PC-9 (cell line): Measurements from ENCODE around the gene SLC25A53. TPM values are rescaled to one million over a fixed set of nuclear protein-coding genes. Genes with fewer than 3 reads are reported as not detected.

Experiments
- BruUV-seq: library from RNA; stranded (reverse); fragments of 400-500 nt; replicated peaks from 2 replicates; lab custom pipeline; 2021; lab: Mats Ljungman, UMichigan
- CTCF ChIA-PET: fragments of 300-600 bp; sonication (Branson Sonifier 250); formaldehyde crosslinking; loops from one replicate; lab custom pipeline; 2022; ENCODE audit warnings: antibody characterized with exemption; lab: Charles Lee
- POLR2A ChIA-PET: fragments of 300-600 bp; sonication (Branson Sonifier 250); formaldehyde crosslinking; loops from one replicate; lab custom pipeline; 2022; ENCODE audit warnings: antibody characterized with exemption; ENCODE audit not compliant: unreplicated experiment; lab: Charles Lee
- DNase-seq, 2 experiments: peaks; one replicate each; pipeline versions ENCODE4 v3.0.0 to v3.0.0-alpha.2; 2015 to 2022; ENCODE audit warnings: mixed read lengths in 1 of 2
- H2AFZ ChIP-seq: fragments of 200-600 bp; sonication (generic); 2 replicates; pipeline ENCODE4 v1.8.1; 2017; ENCODE audit warnings: antibody characterized with exemption
- H3F3A ChIP-seq: fragments of 200-600 bp; sonication (generic); 2 replicates; pipeline ENCODE4 v1.8.1; 2017; ENCODE audit warnings: antibody characterized with exemption, mild to moderate bottlenecking, low read depth; ENCODE audit not compliant: insufficient read depth
- H3K27ac ChIP-seq: fragments of 200-600 bp; sonication (generic); 2 replicates; pipeline ENCODE4 v1.6.1; 2016; ENCODE audit warnings: mixed run types
- H3K27me3 ChIP-seq: fragments of 200-600 bp; sonication (generic); 2 replicates; pipeline ENCODE4 v1.6.1; 2016; ENCODE audit warnings: low read depth, mixed run types; ENCODE audit not compliant: insufficient read depth
- H3K36me3 ChIP-seq: fragments of 200-600 bp; sonication (generic); 2 replicates; pipeline ENCODE4 v1.6.1; 2016; ENCODE audit warnings: low read depth, mixed run types
- H3K4me1 ChIP-seq: fragments of 200-600 bp; sonication (generic); replicated peaks from 2 replicates; pipeline ENCODE4 v1.6.1; 2016; ENCODE audit warnings: mixed run types; ENCODE audit not compliant: insufficient read depth
- H3K4me2 ChIP-seq: fragments of 200-600 bp; sonication (generic); 2 replicates; pipeline ENCODE4 v1.6.1; 2017; ENCODE audit warnings: mixed run types
- H3K4me3 ChIP-seq: fragments of 200-600 bp; sonication (generic); 2 replicates; pipeline ENCODE4 v1.6.1; 2016; ENCODE audit warnings: mixed run types
- H3K79me2 ChIP-seq: fragments of 200-600 bp; sonication (generic); 2 replicates; pipeline ENCODE4 v1.6.1; 2017; ENCODE audit warnings: low read depth, mixed run types
- H3K9me2 ChIP-seq: fragments of 200-600 bp; sonication (generic); 2 replicates; pipeline ENCODE4 v1.8.1; 2017; ENCODE audit warnings: mild to moderate bottlenecking; ENCODE audit not compliant: insufficient read depth
- H3K9me3 ChIP-seq: fragments of 200-600 bp; sonication (generic); 2 replicates; pipeline ENCODE4 v1.8.1; 2016; ENCODE audit warnings: low read depth; ENCODE audit not compliant: insufficient read depth
- H4K20me1 ChIP-seq: fragments of 200-600 bp; sonication (generic); 2 replicates; pipeline ENCODE4 v1.8.1; 2017; ENCODE audit not compliant: insufficient read depth
- EZH2 ChIP-seq: fragments of 200-600 bp; sonication (generic); IDR thresholded peaks from 2 replicates; pipeline ENCODE4 v1.8.0; 2017; ENCODE audit warnings: antibody characterized with exemption, low read depth
- intact Hi-C: fragments of 100-400 bp; cut with micrococcal nuclease; formaldehyde crosslinking; loops from one replicate; pipeline ENCODE4 v1.10.0; 2022; ENCODE audit not compliant: unreplicated experiment
- total RNA-seq: library from RNA; stranded (reverse); gene quantifications from 2 replicates; pipeline ENCODE4 v1.2.3, GENCODE V29; 2021
- TF ChIP-seq, protein P1 (sequence below): fragments of 200-600 bp; sonication (generic); conservative IDR thresholded peaks from 2 replicates; pipeline ENCODE4 v1.6.1; 2017; ENCODE audit warnings: mixed run types, antibody characterized with exemption, mild to moderate bottlenecking, moderate library complexity

SLC25A53 gene
- total RNA-seq, 1 experiment from 2014 or later = 6.4 TPM

DNA sequence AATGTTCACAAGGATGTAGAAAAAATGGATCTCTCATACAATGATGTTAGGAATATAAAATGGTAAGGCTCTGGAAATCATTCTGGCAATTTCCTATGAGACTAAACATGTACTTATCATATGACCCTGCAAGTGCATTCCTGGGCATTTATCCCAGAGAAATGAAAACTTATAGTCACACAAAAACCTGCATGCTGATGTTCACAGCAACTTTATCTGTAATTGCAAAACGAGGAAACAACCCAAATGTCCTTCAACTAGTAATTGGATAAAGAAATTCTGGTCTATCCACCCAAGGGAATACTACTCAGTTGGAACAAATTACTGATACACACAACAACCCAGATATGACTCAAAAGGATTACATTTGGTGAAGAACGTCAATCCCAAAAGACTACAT lies 30.0 kb downstream of the SLC25A53 start:
- POLR2A ChIA-PET = no interaction called here
- CTCF ChIA-PET = no interaction called here
- H2AFZ ChIP-seq = no peak overlapping the region
- no peak overlapping the region for H3K27ac ChIP-seq
- TF ChIP-seq EZH2 = no peak
- TF ChIP-seq, protein P1, sequence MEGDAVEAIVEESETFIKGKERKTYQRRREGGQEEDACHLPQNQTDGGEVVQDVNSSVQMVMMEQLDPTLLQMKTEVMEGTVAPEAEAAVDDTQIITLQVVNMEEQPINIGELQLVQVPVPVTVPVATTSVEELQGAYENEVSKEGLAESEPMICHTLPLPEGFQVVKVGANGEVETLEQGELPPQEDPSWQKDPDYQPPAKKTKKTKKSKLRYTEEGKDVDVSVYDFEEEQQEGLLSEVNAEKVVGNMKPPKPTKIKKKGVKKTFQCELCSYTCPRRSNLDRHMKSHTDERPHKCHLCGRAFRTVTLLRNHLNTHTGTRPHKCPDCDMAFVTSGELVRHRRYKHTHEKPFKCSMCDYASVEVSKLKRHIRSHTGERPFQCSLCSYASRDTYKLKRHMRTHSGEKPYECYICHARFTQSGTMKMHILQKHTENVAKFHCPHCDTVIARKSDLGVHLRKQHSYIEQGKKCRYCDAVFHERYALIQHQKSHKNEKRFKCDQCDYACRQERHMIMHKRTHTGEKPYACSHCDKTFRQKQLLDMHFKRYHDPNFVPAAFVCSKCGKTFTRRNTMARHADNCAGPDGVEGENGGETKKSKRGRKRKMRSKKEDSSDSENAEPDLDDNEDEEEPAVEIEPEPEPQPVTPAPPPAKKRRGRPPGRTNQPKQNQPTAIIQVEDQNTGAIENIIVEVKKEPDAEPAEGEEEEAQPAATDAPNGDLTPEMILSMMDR = no peak
- no peaks in the 10 kb centered on the region for H3K36me3 ChIP-seq
- H3K79me2 ChIP-seq = no peaks in the 10 kb centered on the region
- DNase-seq = no peak
- no peaks in the 10 kb centered on the region for H3K27me3 ChIP-seq
- H4K20me1 ChIP-seq = no peaks in the 10 kb centered on the region
- H3K4me2 ChIP-seq = no peak overlapping the region
- H3K4me3 ChIP-seq = no peak overlapping the region
- no peaks in the 10 kb centered on the region for H3K9me3 ChIP-seq
- H3K4me1 ChIP-seq = no peaks in the 10 kb centered on the region
- H3F3A ChIP-seq = no peaks in the 10 kb centered on the region
- intact Hi-C loops = no loop called here
- BruUV-seq = no TSS peak
- H3K9me2 ChIP-seq = no peaks in the 10 kb centered on the region

DNA sequence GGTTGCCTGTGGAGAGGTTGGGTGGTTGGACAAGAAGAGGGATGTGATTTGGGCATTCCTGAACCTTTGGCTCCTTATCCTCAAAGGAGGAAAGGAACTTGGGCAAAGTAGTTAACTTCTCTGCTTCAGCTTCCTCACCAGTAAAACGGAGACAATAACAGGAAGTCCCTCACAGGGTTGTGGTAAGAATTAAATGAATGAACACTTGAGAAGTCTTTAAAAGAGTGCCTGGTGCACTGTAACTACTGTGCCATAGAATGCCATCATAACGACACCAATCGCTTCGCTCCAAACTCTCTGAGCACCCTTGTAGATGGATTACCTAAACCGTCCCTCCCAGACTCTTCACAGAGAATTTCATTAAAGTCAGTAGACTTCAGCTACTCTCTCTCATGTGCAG lies 34.0 kb downstream of the SLC25A53 start:
- Histone ChIP-seq H3K4me2 (no peak overlapping the region), H4K20me1 (no peaks in the 10 kb centered on the region), H3F3A (no peaks in the 10 kb centered on the region), H3K27me3 (no peaks in the 10 kb centered on the region), H3K4me1 (no peaks in the 10 kb centered on the region), H3K27ac (no peak overlapping the region), H2AFZ (no peak overlapping the region), H3K36me3 (no peaks in the 10 kb centered on the region), H3K4me3 (no peak overlapping the region), H3K79me2 (no peaks in the 10 kb centered on the region), H3K9me3 (no peaks in the 10 kb centered on the region), H3K9me2 (no peaks in the 10 kb centered on the region)
- DNase-seq = no peak
- TF ChIP-seq EZH2 = no peak
- TF ChIP-seq, protein P1 = no peak
- no TSS peak for BruUV-seq
- intact Hi-C loops = no loop called here
- CTCF ChIA-PET = no interaction called here
- POLR2A ChIA-PET = interaction anchor here (0.8 kb wide), 1 partner anchor 34 kb away, joined by 17 read pairs; the partner anchor contains the start of gene SLC25A53

DNA sequence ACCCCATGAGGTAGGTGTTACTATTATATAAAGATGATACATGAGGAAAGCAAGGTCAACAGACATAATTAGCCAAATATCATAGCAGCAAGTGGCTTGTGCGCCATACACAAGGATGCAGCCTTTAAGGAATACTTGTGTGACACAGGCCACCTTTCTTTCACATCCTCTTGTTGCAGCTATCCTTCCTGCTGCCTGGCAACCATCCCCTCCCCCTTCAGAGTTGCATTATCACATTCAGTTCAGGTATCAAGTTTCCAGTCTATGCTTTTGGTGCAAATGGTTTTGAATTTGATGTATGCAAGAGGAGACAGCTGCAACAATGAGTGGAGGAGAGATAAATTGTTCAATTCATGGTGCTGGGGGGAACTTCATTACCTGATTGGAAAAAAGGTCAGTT lies 38.0 kb downstream of the SLC25A53 start:
- Histone ChIP-seq H3F3A (no peaks in the 10 kb centered on the region), H4K20me1 (no peaks in the 10 kb centered on the region), H3K9me3 (no peaks in the 10 kb centered on the region), H3K79me2 (no peaks in the 10 kb centered on the region), H3K27me3 (peaks cover 10% of the 10 kb centered on the region; the same call in 1 of the 2 replicates), H3K36me3 (no peaks in the 10 kb centered on the region), H3K4me2 (no peak overlapping the region), H2AFZ (no peak overlapping the region), H3K27ac (no peak overlapping the region), H3K4me1 (no peaks in the 10 kb centered on the region), H3K9me2 (no peaks in the 10 kb centered on the region), H3K4me3 (no peak overlapping the region)
- CTCF ChIA-PET = no interaction called here
- BruUV-seq = no TSS peak
- no peak for TF ChIP-seq EZH2
- TF ChIP-seq, protein P1 = no peak
- POLR2A ChIA-PET = no interaction called here
- DNase-seq = no peak
- intact Hi-C loops = no loop called here
